Activated T-helper 1 cell treated with Interleukin-2 at 50 U/mL for 16 hours (primary cell): ENCODE measurements around the gene UTS2R.
"Not testable (repeated sequence)": the region's sequence is repeated elsewhere in the genome, so short reads cannot be mapped to it uniquely, and the experiment has no call there.

Experiments
- DNase-seq: peaks from one replicate; pipeline ENCODE4 v3.0.0-alpha.2; 2020; ENCODE audit warnings: low read depth

The UTS2R gene

DNA sequence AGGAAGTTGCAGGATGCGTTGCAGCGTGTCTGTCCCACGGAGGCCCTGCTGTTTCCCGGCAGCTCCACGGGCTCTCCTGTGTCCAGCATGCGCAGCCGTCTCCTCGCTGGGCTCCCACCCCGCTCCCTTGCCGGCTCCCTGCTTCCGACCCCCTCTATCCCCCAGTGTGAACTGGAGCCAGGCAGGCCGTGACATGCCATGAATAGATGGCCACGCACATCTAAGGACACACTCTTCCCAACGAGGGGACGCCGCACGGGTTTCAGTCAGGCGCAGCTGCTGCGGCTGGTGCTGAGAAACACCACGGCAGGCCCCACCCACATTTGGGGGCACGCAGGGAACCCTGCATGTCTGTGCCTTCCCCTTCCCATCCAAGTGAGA is 37.4 kb downstream of the UTS2R start:
- DNase-seq, result no peak

DNA sequence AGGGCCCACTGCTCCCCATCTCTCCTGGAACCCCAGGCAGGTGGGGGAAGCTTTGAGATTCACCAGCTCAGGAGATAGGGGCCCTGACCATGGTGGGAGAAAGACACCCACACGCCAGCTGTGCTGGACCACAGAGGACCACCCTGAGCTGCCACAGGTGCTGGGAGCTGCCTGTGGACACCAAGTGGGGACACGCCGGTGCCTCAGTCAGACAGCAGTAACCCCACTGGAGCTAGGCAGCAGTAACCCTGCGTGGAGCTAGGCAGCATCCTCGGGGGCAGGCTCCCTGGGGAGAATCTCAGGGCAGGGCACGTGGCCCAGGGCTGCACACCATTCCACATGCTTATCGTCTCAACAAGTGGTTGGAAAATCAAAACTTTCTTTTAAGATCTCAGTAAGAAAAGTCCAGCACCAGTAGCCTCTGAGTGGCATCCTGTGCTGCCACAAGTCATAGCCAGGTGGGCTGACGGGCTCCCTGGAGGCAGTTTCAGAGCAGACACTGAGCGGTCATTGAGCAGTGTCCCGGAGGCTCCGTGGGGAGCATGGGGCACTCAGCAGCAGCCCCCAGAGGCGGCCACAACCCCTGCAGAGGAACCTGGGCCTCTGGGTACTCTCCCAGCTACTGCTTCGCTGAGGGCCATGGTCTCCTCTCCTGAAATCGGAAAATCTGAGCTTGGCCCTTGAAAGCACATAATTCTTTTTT is 38.6 kb downstream of the UTS2R start:
- no peak for DNase-seq

DNA sequence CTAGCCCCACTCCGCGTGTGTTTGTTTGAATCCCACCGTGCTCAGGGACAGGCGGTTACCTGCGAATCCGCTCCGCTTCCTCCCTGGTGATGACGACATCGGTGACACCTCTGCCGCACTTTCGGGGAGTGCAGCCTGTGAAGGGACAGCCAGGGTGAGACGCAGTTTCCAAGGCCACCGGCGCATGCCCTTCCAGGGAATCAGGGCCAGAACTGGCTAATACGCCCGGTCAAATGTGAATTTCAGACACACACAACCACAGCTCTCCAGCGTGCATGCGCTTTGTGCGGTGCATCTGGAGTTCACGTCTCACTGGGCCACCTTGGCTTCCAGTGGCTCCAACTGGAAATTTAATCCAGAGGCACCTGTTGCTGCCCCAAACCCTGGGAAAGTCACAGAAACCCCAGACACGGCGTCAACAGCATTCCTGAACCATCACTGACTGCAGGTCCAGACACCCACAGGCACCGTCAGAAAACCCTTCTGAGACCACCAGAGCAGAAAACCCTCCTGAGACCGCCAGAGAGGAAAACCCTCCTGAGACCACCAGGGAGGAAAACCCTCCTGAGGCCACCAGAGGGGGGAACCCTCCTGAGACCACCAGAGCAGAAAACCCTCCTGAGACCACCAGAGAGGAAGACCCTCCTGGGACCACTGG is 40.0 kb downstream of the UTS2R start:
- DNase-seq, result no peak

DNA sequence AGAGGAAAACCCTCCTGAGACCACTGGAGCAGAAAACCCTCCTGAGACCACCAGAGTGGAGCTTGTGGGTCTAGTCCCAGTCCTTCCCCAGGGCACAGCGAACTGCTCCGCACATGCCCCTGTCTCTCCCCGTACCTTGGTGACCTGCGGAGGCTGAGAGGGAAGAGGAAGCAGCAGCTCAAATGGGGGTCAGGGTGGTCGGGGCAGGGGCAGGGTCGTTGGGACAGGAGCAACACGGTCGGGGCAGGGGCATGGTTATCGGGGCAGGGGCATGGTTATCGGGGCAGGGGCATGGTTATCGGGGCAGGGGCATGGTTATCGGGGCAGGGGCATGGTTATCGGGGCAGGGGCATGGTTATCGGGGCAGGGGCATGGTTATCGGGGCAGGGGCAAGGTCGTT is 40.5 kb downstream of the UTS2R start:
- DNase-seq, result not testable (repeated sequence)

DNA sequence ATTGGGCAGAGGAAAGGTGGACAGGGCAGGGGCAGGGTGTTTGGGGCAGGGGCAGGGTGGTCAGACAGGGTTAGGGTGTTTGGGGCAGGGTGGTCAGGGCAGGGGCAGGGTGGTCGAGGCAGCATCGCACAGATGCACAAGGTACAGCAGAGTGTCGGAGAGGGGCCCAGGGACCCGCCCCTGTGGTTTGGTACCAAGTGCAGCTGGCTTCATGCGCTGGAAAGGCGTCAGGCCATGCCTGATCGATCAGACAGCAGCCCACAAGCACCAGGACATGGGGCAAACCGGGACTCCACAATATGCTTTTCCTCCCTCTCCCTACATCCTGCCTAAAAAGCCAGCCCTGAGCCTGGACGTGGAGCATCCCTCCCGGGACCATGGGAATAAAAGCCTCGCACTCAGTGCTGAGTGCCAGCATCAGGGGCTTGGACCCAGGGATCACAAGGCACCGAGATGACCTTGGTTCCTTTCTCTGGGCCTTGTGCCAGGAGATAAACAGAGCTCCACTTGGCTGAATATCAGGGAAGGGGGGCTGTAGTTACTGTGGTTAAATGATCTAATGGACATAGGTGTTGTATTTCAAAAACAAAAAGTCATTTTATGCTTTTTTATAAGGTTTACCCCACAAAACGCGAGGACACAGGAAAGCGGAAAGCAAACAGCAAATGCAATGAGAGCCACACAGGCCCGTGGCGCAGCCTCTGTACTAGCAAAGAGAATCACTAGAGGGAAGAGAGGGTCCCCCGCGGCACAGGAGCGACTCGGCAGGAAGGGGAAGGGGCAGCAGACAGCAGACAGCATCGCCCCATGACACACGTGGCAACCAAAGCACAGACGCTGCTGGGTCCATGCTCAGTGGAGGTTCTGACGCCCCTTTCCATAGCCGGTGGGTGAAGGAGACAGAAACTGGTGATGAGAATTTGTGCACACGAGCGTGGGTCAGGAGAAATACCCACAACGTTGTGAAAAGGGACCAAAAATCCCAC is 41.3 kb downstream of the UTS2R start:
- DNase-seq, result no peak

DNA sequence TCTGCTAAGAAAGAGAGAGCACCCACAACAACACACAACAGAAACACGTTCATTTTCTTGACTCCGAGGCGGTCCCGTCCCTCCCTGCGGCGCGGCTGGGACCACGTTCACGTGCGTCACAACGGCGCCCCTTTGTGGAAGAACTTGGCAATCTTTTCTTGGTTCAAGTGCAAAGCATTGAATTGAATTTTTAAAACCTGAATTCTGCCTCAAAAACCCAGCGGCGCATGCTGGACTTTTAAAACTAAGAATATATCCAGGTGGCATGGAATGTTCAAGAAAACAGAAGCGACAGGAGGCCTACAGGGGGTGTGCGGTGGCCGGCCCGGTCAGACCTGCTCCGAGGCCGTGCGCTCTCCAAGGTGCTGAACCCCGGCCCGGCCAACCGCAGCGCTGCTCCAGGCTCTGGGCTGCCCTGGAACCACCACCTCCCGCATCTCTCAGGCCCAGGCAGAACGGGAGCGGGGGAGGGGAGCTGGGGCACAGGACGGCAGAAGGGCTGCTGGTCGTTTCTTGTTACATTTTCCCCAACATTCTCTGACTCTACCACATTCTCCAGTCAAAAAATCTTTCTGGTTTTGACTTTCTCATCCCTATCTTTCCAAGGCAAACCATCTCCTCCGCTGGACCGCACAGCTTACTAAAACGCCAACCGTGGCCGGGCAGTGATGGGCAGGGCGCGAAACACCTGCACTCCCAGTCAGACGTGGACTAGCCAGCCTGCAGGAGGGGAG is 43.1 kb downstream of the UTS2R start:
- DNase-seq, result peak; percentile 46

DNA sequence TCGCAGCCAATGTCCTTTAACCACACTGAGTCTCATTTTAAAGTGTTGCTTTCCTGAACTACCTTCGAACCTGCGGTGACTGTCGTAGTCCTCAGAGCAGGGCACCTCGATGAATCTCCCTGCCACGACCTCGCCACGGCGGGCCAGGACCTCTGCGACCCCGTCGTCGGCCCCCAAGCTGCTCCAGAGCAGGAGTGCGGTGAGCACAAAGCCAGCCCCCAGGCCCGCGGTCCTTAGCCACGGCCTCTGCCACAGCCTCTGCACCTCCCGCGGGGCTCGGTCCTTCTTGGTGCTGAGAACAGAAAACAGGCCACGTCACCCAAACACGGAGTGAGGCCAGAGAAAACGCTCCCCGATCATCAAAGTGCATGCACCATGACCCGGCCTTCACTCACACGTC is 43.8 kb downstream of the UTS2R start:
- no peak for DNase-seq

DNA sequence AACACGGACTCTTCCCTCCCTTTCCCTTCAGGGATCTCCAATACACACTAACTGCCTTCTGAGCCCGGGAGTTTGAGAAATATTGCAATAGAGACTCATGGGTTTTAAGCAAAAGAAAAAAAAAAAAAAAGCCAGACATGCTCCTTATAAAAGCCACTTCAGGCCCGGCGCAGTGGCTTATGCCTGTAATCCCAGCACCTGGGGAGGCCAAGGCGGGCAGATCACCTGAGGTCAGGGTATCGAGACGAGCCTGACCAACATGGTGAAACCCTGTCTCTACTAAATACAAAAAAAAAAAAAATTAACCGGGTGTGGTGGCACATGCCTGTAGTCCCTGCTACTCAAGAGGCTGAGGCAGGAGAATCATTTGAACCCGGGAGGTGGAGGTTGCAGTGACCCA is 44.2 kb downstream of the UTS2R start:
- no peak for DNase-seq

DNA sequence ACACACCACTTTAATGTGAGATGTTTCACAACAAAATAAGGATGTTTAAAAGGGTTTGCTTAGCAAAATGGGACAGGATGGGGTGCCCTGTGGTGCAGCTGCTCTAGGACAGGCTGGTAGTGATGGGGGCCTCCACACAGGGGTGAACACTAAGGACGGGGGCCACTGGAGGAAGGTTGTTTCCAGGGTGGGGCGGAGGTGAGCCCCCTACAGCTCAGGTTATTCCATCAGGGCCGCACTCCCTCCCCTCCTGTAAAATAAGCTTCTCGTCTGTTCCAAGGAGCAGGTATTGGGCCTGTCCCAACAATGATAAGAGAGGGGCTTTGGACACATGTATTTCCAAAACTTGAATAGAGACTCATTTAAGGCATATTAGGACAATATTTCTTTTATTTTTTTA is 44.7 kb downstream of the UTS2R start:
- no peak for DNase-seq

DNA sequence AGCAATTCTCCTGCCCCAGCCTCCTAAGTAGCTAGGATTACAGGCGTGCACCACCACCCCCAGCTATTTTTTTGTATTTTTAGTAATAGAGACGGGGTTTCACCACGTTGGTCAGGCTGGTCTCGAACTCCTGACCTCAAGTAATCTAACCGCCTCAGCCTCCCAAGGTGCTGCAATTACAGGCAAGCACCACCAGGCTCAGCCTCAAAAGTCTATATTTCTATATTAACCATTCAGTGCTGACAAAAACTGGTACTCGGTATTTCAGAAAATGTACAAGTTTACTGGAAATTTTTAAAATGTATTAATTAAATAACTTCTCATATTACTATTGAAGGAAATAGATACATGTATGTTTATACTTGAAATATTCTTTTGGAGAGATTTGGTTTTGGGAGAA is 45.2 kb downstream of the UTS2R start:
- DNase-seq, result no peak

DNA sequence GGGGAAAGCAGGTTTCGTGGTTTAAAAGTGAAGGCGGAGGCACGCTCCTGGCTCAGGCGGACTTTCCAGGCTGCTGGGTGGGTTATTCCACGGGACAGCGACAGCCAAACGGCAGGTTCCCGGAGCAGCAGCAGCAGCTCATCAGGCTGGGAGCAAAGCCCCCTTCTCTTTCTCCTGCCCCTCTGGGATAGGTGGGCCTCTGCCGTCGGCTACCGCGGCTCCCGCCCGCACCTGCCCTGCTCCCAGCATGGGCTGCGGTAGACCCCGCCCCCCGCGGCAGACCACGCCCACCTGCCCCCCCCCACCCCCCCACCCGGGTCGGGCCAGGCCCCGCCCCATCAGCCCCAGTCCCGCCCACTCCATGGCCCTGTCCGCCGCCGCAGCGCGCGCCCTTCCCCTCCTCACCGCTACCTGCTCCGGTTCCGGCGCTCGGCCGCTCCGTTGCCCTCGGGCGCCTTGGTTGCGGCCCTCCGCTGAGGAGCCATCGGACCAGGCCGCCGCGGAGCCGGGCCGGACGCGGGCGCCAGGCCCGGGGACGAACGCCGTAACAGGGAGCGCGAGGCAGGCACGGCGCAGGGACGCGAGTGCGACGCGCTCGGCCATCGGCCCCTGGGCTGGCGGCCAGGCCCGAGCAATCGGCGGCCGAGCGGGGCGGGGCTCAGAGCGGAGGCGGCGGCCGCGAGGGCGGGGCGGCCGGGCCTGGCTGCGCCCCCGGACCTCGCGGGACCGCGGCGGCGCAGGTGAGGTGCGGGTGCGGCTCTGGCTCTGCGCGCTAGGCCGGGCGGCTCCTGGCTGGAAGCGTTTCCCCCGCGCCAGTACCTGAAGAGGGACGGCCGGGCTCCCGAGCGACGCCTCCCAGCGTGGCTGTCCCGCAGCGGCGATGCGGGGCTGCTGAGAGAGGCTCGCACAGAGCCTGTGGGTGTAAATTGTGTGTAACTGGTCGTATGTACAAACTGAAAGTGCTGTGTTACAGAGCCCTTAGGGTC is 46.7 kb downstream of the UTS2R start, which contains the start of the genes HEXD and OGFOD3:
TSS of gene HEXD (plus strand) at position 347 of the 986 bp plus-strand sequence. CDS start 1,453 bp downstream, outside the sequence.
TSS of gene OGFOD3 (minus strand) at position 586 of the 986 bp plus-strand sequence. CDS start at position 485, 101 bp downstream.
- peak; percentile 81 for DNase-seq

DNA sequence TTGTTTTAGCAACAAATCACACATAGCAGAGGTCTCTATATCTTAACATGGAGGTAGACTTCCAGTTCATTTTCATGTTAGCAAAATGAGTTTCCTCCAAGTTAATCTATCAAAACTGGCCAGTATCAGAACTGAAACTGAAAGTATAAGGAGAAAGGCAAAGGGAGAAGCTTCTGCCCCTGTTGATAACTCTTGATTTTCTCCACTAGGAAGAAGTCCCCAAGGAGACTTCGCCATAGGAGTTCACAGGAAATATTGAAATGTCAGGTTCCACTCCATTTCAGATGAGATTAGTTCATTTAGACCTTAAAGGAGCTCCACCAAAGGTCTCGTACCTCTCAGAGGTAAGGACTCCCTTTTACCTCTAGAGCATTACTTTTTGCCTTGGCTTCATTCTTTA is 48.0 kb downstream of the UTS2R start:
- no peak for DNase-seq

DNA sequence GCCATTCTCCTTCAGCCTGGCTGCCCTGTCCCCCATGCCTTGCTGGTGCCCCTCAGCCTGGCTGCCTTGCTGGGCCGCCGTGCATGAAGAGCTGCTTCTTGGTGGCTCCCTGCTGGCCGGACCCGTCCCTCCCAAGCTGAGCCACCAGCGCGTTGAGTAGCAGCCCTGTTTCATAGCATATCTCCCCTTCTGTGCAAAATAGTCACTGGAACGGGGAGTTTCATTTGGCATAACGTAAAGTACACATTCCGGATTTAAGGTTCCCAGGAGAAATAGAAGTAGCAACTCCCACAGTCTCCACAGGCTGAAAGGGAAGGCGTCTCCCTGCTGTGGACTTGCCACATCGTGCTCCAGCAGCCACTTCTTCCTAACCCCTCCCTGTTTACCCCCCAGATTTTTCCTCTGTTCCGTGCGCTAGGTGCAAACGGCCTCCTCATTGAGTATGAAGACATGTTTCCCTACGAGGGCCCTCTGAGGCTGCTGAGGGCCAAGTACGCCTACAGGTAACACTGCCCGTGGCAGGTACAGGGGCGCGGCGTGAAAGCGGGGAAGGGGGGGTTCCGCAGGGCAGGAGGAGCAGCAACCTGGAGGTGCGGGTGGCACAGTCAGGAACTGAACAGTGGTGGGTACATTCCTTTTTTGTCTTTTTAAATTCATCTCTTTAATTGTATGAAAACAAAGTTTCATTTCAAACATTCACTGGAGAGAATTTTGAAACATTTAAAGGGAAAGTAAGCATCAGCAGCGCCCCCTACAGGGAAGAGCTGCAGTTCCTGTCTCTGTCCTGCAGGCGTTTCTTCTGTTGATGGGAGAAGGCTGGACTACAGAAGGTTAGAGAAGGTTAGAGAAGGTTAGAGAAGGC is 52.7 kb downstream of the UTS2R start:
- peak; percentile 16 for DNase-seq

DNA sequence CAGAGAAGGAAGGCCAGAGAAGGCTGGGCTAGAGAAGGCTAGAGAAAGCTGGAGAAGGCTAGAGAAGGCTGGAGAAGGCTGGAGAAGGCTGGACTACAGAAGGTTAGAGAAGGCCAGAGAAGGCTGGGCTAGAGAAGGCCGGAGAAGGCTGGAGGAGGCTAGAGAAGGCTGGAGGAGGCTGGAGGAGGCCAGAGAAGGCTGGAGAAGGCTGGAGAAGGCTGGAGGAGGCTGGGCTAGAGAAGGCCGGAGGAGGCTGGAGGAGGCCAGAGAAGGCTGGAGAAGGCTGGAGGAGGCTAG is 53.2 kb downstream of the UTS2R start:
- no peak for DNase-seq
